Heart left ventricle (tissue), 16 donors: ENCODE measurements around the gene KAT5. TPM values are rescaled to one million over a fixed set of nuclear protein-coding genes. Genes with fewer than 3 reads are reported as not detected.
"Not testable (repeated sequence)": the region's sequence is repeated elsewhere in the genome, so short reads cannot be mapped to it uniquely, and the experiment has no call there.

Experiments
- ATAC-seq, 4 donors: fragments of 200-7000 bp; cut with Tn5 transposase; one replicate each; pipeline ENCODE4 v1.9.1; 2020 to 2022; ENCODE audit warnings: moderate library complexity in 4 of 4, mild to moderate bottlenecking in 3 of 4, moderate number of reproducible peaks in 1 of 4
- DNase-seq, 5 donors: peaks; one replicate each; pipeline ENCODE4 v3.0.0-alpha.2; 2020
- H3K27ac ChIP-seq, 12 donors: fragments of 200-600 bp; sonication (generic) in 4 of 12; one replicate each; pipeline versions ENCODE4 v1.5.0 to v1.8.0; 2016 to 2022; ENCODE audit warnings: mild to moderate bottlenecking in 2 of 12
- H3K27me3 ChIP-seq, 9 donors: fragments of 200-600 bp; sonication (generic) in 2 of 9; one replicate each; pipeline versions ENCODE4 v1.5.1 to v1.8.0; 2016 to 2022; ENCODE audit warnings: mild to moderate bottlenecking in 3 of 9
- H3K36me3 ChIP-seq, 9 donors: fragments of 200-600 bp; sonication (generic) in 2 of 9; one replicate each; pipeline versions ENCODE4 v1.5.0 to v1.8.0; 2018 to 2022; ENCODE audit warnings: mild to moderate bottlenecking in 2 of 9
- H3K4me1 ChIP-seq, 12 donors: fragments of 200-600 bp; sonication (generic) in 4 of 12; one replicate each; pipeline versions ENCODE4 v1.5.0 to v1.8.0; 2016 to 2022; ENCODE audit warnings: mild to moderate bottlenecking in 3 of 12
- H3K4me3 ChIP-seq, 12 donors: fragments of 200-600 bp; sonication (generic) in 4 of 12; one replicate each; pipeline versions ENCODE4 v1.5.0 to v1.8.0; 2017 to 2022; ENCODE audit warnings: mild to moderate bottlenecking in 9 of 12, moderate library complexity in 4 of 12
- H3K9me3 ChIP-seq, 12 donors: fragments of 200-600 bp; sonication (generic) in 4 of 12; one replicate each; pipeline versions ENCODE4 v1.5.0 to v1.8.0; 2016 to 2022; ENCODE audit warnings: mild to moderate bottlenecking in 1 of 12
- POLR2A ChIP-seq, 2 donors: fragments of 450-650 bp; IDR thresholded peaks; one replicate each; pipeline ENCODE4 v1.6.1; 2017; ENCODE audit warnings: antibody characterized with exemption in 2 of 2, mild to moderate bottlenecking in 2 of 2, moderate library complexity in 2 of 2
- WGBS, 4 donors: extraction: QIAGEN DNeasy Blood & Tissue Kit in 2 of 4; methylation state at CpG; one replicate each; pipeline versions ENCODE4 v1.1.5 to v1.1.7; 2013 to 2018; 5-methylcytosine and 5-hydroxymethylcytosine counted together
- intact Hi-C, 10 donors: fragments of 100-400 bp; cut with DNase I; formaldehyde crosslinking; loops; one replicate each; pipeline versions ENCODE4 v1.11.1 to v1.14.2; 2022
- polyA plus RNA-seq, 2 donors: library from polyadenylated mRNA; stranded (reverse); fragments of 200-250 nt; gene quantifications; one replicate each; pipeline ENCODE4 v1.2.3, GENCODE V29; 2013
- total RNA-seq, 9 donors: library from RNA; depleted of rRNA in 2 of 9; stranded (reverse); fragments of >200 nt in 2 of 9; fragmentation: NEBNext Ultra II Directional in 3 of 9; extraction: Animal tissue kit (Norgen Biotek cat#: 25700) in 3 of 9; gene quantifications; one replicate each; pipeline versions ENCODE4 v1.1.0 to v1.2.4, GENCODE V29; 2016 to 2023
- TF ChIP-seq, protein P1 (sequence below), 12 donors: fragments of 200-600 bp; sonication (generic) in 4 of 12; IDR thresholded peaks; one replicate each; pipeline versions ENCODE4 v1.5.0 to v1.8.0; 2018 to 2022; ENCODE audit warnings: antibody characterized with exemption in 12 of 12, mild to moderate bottlenecking in 5 of 12
- donor health status: ischemic (EF 13 %, LVEDD 7.1; RV severe dilation, severe dysfunction).
- donor health status: healthy with polysubstance abuse.
- donor health status: DM: no; HTN: yes; CAD: no.
- donor health status: DM: no; HTN: no; CAD: no.
- donor health status: ischemic (EF 25% LVEDD 6.9; RV normal size, moderate dysfunction).
- donor health status: ischemic (EF 25% LVEDD 5.7; RV mildly dilated, moderate dysfunction).
- donor health status: healthy.
- donor health status: DM: yes; HTN: yes; CAD: no.
- donor health status: ischemic (EF 35%, LVEDD 5.7; RV mildly dilated, moderate dysfunction).
- donor health status: nonischemic (EF 11% LVEDD 7.7; RV severe dilation, severe dysfunction).
- donor health status: DM: yes; HTN: yes; CAD: no.
- donor health status: PGD.
- donor health status: ischemic (EF 29% LVEDD 5.4; RV normal size, mild dysfunction).
- donor health status: nonischemic (EF 23%, LVEDD 6.1; RV moderate dilation, normal function).

Gene KAT5
- total and polyA plus RNA-seq, 11 donors, result 36.4 to 62.5 (median 40.1) TPM

DNA sequence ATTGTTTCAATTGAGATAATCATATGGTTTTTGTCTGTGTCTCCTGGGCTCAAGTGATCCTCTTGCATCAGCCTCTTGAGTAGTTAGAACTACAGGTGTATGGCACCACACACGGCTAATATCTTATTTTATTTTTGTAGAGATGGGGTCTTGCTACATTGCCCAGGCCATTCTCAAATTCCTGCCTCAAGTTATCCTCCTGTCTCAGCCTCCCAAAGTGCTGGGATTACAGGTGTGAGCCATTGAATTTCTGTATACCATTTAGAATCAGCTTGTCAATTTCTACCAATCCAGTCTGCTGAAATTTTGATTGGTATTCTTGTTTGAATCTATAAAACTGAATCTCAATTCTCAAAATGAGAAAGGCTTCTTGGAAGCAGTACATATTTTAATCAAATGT is 10.4 kb upstream of the KAT5 start:
- peaks cover 0 to 4% (median 0%) of the 10 kb centered on the region in 9 donors for H3K27me3 ChIP-seq
- intact Hi-C loops, result loop anchor here in 6 of 10 donors (5.0 to 10.0 kb wide), 6 partner anchors 67 to 283 kb away; partner anchors contain the start of gene SIPA1 (in 1 of the 6)
- H3K9me3 ChIP-seq, result no peaks in the 10 kb centered on the region
- H3K4me3 ChIP-seq, result no peak overlapping the region
- no peak for ATAC-seq
- no peak for TF ChIP-seq POLR2A (IDR thresholded peaks at IDR 0.05)
- TF ChIP-seq, protein P1, sequence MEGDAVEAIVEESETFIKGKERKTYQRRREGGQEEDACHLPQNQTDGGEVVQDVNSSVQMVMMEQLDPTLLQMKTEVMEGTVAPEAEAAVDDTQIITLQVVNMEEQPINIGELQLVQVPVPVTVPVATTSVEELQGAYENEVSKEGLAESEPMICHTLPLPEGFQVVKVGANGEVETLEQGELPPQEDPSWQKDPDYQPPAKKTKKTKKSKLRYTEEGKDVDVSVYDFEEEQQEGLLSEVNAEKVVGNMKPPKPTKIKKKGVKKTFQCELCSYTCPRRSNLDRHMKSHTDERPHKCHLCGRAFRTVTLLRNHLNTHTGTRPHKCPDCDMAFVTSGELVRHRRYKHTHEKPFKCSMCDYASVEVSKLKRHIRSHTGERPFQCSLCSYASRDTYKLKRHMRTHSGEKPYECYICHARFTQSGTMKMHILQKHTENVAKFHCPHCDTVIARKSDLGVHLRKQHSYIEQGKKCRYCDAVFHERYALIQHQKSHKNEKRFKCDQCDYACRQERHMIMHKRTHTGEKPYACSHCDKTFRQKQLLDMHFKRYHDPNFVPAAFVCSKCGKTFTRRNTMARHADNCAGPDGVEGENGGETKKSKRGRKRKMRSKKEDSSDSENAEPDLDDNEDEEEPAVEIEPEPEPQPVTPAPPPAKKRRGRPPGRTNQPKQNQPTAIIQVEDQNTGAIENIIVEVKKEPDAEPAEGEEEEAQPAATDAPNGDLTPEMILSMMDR (IDR thresholded peaks at IDR 0.05), result no peak
- no peak for DNase-seq
- H3K27ac ChIP-seq, result no peak overlapping the region
- H3K36me3 ChIP-seq, result no peaks in the 10 kb centered on the region
- peaks cover 0 to 11% (median 3%) of the 10 kb centered on the region in 12 donors for H3K4me1 ChIP-seq
- WGBS, 4 donors, result 79 to 89% (median 84%) methylated on average over 1 of the region's 1 CpG

DNA sequence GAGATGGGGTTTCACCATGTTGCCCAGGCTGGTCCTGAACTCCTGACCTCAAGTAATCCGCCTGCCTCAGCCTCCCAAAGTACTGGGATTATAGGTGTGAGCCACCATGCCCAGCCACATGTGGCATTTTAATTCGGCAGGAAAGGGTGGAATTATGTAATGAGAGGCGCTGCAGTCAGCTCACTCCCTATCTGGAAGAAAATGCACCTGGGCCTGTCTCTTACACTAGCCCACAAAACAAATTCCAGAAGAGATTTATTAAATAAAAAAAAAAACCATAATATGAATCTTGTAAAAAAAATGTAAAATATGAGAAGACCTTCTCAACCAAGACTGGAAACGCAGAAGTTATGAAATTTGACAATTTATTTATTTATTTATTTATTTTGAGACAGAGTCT is 8.2 kb upstream of the KAT5 start:
- WGBS, 4 donors, result 66 to 79% (median 74%) methylated on average over 4 of the region's 4 CpGs
- ATAC-seq (no peak), DNase-seq (no peak)
- TF ChIP-seq POLR2A (IDR thresholded peaks at IDR 0.05), result no peak
- TF ChIP-seq, protein P1 (IDR thresholded peaks at IDR 0.05), result no peak
- H3K27ac ChIP-seq, result no peak overlapping the region
- peaks cover 0 to 5% (median 3%) of the 10 kb centered on the region in 12 donors for H3K4me1 ChIP-seq
- intact Hi-C loops, result loop anchor here in 6 of 10 donors (5.0 to 10.0 kb wide), 6 partner anchors 69 to 281 kb away; partner anchors contain the start of gene SIPA1 (in 1 of the 6)
- H3K36me3 ChIP-seq, result no peaks in the 10 kb centered on the region
- no peak overlapping the region for H3K4me3 ChIP-seq
- no peaks in the 10 kb centered on the region for H3K9me3 ChIP-seq
- H3K27me3 ChIP-seq, result peaks cover 0 to 4% (median 0%) of the 10 kb centered on the region in 9 donors

DNA sequence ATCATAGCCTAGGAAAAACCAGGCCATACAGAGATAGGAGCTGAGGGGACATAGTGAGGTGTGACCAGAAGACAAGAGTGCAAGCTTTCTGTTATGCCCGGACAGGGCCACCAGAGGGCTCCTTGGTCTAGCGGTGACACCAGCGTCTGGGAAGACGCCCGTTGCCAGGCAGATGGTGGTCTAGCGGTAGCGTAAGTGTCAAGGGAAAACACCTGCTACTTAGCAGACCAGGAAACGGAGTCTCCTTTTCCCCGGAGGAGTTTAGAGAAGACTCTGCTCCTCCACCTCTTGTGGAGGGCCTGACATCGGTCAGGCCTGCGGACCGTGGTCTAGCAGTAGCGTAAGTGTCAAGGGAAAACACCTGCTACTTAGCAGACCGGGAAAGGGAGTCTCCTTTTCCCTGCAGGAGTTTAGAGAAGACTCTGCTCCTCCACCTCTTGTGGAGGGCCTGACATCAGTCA is 5.7 kb upstream of the KAT5 start:
- TF ChIP-seq, protein P1 (IDR thresholded peaks at IDR 0.05), result peak; percentile 60 to 86 (median 75)
- not testable (repeated sequence) for H3K9me3 ChIP-seq, H3K36me3 ChIP-seq, ATAC-seq, H3K27ac ChIP-seq, H3K27me3 ChIP-seq
- intact Hi-C loops, result loop anchor here in 5 of 10 donors (5.0 to 10.0 kb wide), 5 partner anchors 68 to 281 kb away; partner anchors contain the start of gene SIPA1 (in 1 of the 5)
- Histone ChIP-seq H3K4me1 (peaks cover 0 to 13% (median 9%) of the 10 kb centered on the region in 12 donors), H3K4me3 (peak overlapping the region in 8 of 12 donors; percentile 21 to 37 (median 26))
- 8 to 20% (median 13%) methylated on average over 14 of the region's 14 CpGs for WGBS, 4 donors
- DNase-seq, result peak; percentile 57 to 87 (median 76)

DNA sequence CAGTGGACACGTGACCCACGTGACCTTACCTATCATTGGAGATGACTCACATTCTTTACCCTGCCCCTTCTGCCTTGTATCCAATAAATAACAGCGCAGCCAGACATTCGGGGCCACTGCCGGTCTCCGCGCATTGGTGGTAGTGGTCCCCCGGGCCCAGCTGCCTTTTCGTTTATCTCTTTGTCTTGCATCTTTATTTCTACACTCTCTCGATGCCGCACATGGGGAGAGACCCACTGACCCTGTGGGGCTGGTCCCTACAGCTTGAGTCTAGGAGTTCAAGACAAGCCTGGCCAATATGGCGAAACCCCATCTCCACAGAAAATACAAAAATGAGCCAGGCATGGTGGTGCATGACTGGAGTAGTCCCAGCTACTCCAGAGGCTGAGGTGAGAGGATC is 5.0 kb upstream of the KAT5 start:
- H3K4me3 ChIP-seq, ATAC-seq, H3K27me3 ChIP-seq, DNase-seq, H3K9me3 ChIP-seq, H3K27ac ChIP-seq, H3K36me3 ChIP-seq: not testable (repeated sequence)
- WGBS, 4 donors, result 86 to 91% (median 87%) methylated on average over 10 to 12 of the region's 12 CpGs
- peaks cover 0 to 16% (median 11%) of the 10 kb centered on the region in 12 donors for H3K4me1 ChIP-seq
- intact Hi-C loops, result loop anchor here in 6 of 10 donors (1.0 to 10.0 kb wide), 6 partner anchors 68 to 281 kb away; partner anchors contain the start of gene SIPA1 (in 1 of the 6)
